Measurements from ENCODE around the gene CDK2AP2.

DNA sequence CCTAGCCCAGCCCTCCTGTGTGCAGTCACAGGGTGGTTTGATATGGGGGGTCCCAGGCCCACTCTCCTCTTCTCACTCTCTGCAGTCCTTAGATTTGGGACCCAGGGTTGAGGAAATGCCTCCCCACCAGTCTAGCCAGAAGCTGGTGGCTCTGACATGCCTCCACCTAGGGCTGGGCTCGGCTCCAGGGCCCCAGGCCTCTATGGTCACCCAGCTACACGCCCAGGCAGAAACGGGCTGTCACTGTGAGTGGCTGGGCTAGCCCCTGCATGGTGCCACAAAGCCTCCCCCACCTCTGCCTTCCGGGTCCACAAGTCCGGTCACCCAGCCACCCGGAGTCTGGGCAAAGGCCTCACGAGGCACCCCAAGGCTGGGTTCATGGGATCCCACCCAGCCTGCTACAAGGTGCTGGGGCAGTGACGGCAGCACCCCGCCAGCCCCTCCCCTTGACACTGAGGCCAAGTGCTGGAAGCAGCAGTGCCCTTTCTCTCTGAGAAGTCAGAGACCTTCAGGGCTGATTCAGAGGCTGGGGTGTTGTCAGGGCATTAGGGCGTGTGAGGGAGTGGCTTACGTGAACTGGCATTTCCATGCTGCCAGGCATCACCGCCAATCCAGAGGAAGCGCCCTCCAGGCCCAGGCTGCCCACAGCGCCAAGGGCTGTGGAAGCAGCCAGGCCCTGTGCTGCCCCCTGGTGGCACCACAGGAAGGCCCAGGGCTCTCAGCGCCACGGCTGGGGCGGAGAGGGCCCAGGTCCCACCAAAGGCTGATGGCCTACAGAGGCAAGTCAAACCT, 2.2 kb downstream of the CDK2AP2 start:
- TF ChIP-seq, protein P1, sequence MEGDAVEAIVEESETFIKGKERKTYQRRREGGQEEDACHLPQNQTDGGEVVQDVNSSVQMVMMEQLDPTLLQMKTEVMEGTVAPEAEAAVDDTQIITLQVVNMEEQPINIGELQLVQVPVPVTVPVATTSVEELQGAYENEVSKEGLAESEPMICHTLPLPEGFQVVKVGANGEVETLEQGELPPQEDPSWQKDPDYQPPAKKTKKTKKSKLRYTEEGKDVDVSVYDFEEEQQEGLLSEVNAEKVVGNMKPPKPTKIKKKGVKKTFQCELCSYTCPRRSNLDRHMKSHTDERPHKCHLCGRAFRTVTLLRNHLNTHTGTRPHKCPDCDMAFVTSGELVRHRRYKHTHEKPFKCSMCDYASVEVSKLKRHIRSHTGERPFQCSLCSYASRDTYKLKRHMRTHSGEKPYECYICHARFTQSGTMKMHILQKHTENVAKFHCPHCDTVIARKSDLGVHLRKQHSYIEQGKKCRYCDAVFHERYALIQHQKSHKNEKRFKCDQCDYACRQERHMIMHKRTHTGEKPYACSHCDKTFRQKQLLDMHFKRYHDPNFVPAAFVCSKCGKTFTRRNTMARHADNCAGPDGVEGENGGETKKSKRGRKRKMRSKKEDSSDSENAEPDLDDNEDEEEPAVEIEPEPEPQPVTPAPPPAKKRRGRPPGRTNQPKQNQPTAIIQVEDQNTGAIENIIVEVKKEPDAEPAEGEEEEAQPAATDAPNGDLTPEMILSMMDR (IDR thresholded peaks at IDR 0.05): peak; percentile 90 to 97 (median 96)
- peak; percentile 35 to 50 for TF ChIP-seq POLR2A (IDR thresholded peaks at IDR 0.05)
